Measurements from ENCODE around the gene ROR1. TPM values are rescaled to one million over a fixed set of nuclear protein-coding genes. Genes with fewer than 3 reads are reported as not detected.

Gene ROR1
- total and polyA plus RNA-seq, 2 donors (not counting 3 experiments of a cell fraction or from before 2014, with no cell fraction given) = 2.6 to 3.5 TPM

- intact Hi-C loops (cut with micrococcal nuclease) = no loop called here
Measured at GRCh38 chr1:64060611-64061302, 286.9 kb downstream of the ROR1 start.

More at GRCh38 chr1:64060611-64061302, 286.9 kb downstream of the ROR1 start:
- CTCF ChIA-PET = interaction anchor here (0.6 to 2.7 kb wide), 3 partner anchors 12 to 386 kb away, joined by 3 to 6 read pairs (median 5); no protein-coding TSS in a partner anchor
- no peak overlapping the region for H3K4me2 ChIP-seq (ENCODE audit: insufficient read depth, low read length)
- H3K79me2 ChIP-seq (ENCODE audit: control insufficient read depth, insufficient read depth, low read length) = no peaks in the 10 kb centered on the region
- H3K27ac ChIP-seq (ENCODE audit: insufficient read depth, low read depth, low read length) = no peak overlapping the region
- H3K27me3 ChIP-seq (ENCODE audit: control insufficient read depth in 2 of 2, insufficient read depth in 2 of 2, low read length in 2 of 2) = no peaks in the 10 kb centered on the region
- H2AFZ ChIP-seq (ENCODE audit: low read depth, low read length) = no peak overlapping the region
- peaks cover 3% of the 10 kb centered on the region for H3K4me1 ChIP-seq (ENCODE audit: control insufficient read depth, extremely low read depth, insufficient read depth, low read length)
- H3K9me1 ChIP-seq (replicated peaks; ENCODE audit: control insufficient read depth, extremely low read depth, insufficient read depth, low read length) = no peaks in the 10 kb centered on the region
- no peak for FAIRE-seq
- peak; percentile 12 for DNase-seq (ENCODE audit: low read depth, low spot score)
- dilution Hi-C loops (cut with MboI; ENCODE audit: extremely low pct_ligation_motif_present, low sequenced_read_pairs) = no loop called here
- POLR2A ChIA-PET = no interaction called here
- no peaks in the 10 kb centered on the region for H3K9me3 ChIP-seq (replicated peaks; ENCODE audit: control insufficient read depth, insufficient read depth, low read length)
- TF ChIP-seq POLR2A (IDR thresholded peaks at IDR 0.05; ENCODE audit: low read depth, low read length) (no peak), JUN (IDR thresholded peaks at IDR 0.05; ENCODE audit: borderline replicate concordance, insufficient read depth, insufficient read length, low read depth) (no peak), CTCF (IDR thresholded peaks at IDR 0.05; ENCODE audit: extremely low read depth in 1 of 2, insufficient read depth in 1 of 2, low read depth in 1 of 2, low read length in 2 of 2) (no peak), EZH2 (IDR thresholded peaks at IDR 0.05; ENCODE audit: borderline replicate concordance, low read depth, low read length, severe bottlenecking) (no peak), POLR2AphosphoS5 (IDR thresholded peaks at IDR 0.05; ENCODE audit: insufficient read depth, low read depth, low read length) (no peak), FOS (IDR thresholded peaks at IDR 0.05; ENCODE audit: borderline replicate concordance, insufficient read depth, low read length) (no peak), MAX (IDR thresholded peaks at IDR 0.05; ENCODE audit: insufficient read depth, insufficient read length) (no peak), GATA2 (IDR thresholded peaks at IDR 0.05; ENCODE audit: insufficient read depth, insufficient read length, low read depth, low read length) (no peak), MYC (IDR thresholded peaks at IDR 0.05; ENCODE audit: low read depth, low read length) (no peak)
- no TSS peak for BruUV-seq (replicated peaks)
- H3K9ac ChIP-seq (replicated peaks; ENCODE audit: extremely low read depth, insufficient read depth, low read length) = no peak overlapping the region
- no peaks in the 10 kb centered on the region for H4K20me1 ChIP-seq (replicated peaks; ENCODE audit: control insufficient read depth, extremely low read depth, insufficient read depth, low read length)
- no peaks in the 10 kb centered on the region for H3K36me3 ChIP-seq (ENCODE audit: control insufficient read depth in 2 of 2, extremely low read depth in 1 of 2, insufficient read depth in 2 of 2, low read length in 2 of 2)
- no peak overlapping the region for H3K4me3 ChIP-seq (replicated peaks in 1 of 3; ENCODE audit: insufficient read depth in 1 of 3, low read depth in 1 of 3, low read length in 3 of 3)

Measured in endothelial cell of umbilical vein (primary cell).